HG03432 (cell line): ENCODE results near the gene ARSB.

ENCODE experiments used
- ATAC-seq: cut with Tn5 transposase; IDR thresholded peaks from one replicate; pipeline ENCODE4 v1.9.1; 2021; ENCODE audit warnings: mild to moderate bottlenecking, moderate library complexity; ENCODE audit not compliant: unreplicated experiment

Gene ARSB

GRCh38 chr5:78810098-78810920 lies 174.8 kb downstream of the ARSB start:
- no peak for ATAC-seq

GRCh38 chr5:78809444-78809843 lies 175.7 kb downstream of the ARSB start:
- ATAC-seq: no peak

- no peak for ATAC-seq
Observed at GRCh38 chr5:78808818-78809217, 176.3 kb downstream of the ARSB start.

GRCh38 chr5:78808380-78808779 lies 176.7 kb downstream of the ARSB start:
- ATAC-seq: no peak

- no peak for ATAC-seq
Observed at GRCh38 chr5:78806544-78806943, 178.6 kb downstream of the ARSB start.

- ATAC-seq: no peak
Observed at GRCh38 chr5:78805474-78806124, 179.5 kb downstream of the ARSB start.

GRCh38 chr5:78804995-78805394 lies 180.1 kb downstream of the ARSB start:
- ATAC-seq: no peak

- ATAC-seq: no peak
Observed at GRCh38 chr5:78803941-78804340, 181.2 kb downstream of the ARSB start.

GRCh38 chr5:78803353-78803752 lies 181.8 kb downstream of the ARSB start:
- no peak for ATAC-seq

GRCh38 chr5:78801413-78801812 lies 183.7 kb downstream of the ARSB start:
- ATAC-seq: no peak

GRCh38 chr5:78799266-78800017 lies 185.7 kb downstream of the ARSB start:
- no peak for ATAC-seq

- ATAC-seq: no peak
Observed at GRCh38 chr5:78798673-78799029, 186.5 kb downstream of the ARSB start.

GRCh38 chr5:78797936-78798672 lies 187.0 kb downstream of the ARSB start:
- no peak for ATAC-seq

- no peak for ATAC-seq
Observed at GRCh38 chr5:78795757-78796156, 189.4 kb downstream of the ARSB start.

- no peak for ATAC-seq
Observed at GRCh38 chr5:78794693-78795215, 190.4 kb downstream of the ARSB start.

GRCh38 chr5:78793907-78794662 lies 191.0 kb downstream of the ARSB start:
- ATAC-seq: no peak

- no peak for ATAC-seq
Observed at GRCh38 chr5:78792345-78793055, 192.6 kb downstream of the ARSB start.

GRCh38 chr5:78791501-78792100 lies 193.5 kb downstream of the ARSB start:
- ATAC-seq: no peak

- no peak for ATAC-seq
Observed at GRCh38 chr5:78787783-78788182, 197.3 kb downstream of the ARSB start.
